KOPT-K1 (cell line): Measurements from ENCODE around the gene SPSB2.

Experiments used
- H3K27ac ChIP-seq: fragments of 200-600 bp; sonication (generic); 2 replicates; pipeline ENCODE4 v1.5.1; 2016; ENCODE audit warnings: antibody characterized with exemption, mild to moderate bottlenecking, low read depth, low read length; ENCODE audit not compliant: poor library complexity, severe bottlenecking
- H3K36me3 ChIP-seq: fragments of 200-600 bp; sonication (generic); 2 replicates; pipeline ENCODE4 v1.5.1; 2017; ENCODE audit warnings: antibody characterized with exemption, mild to moderate bottlenecking, low read length, moderate library complexity; ENCODE audit not compliant: insufficient read depth
- H3K9me3 ChIP-seq: fragments of 200-600 bp; sonication (generic); 2 replicates; pipeline ENCODE4 v1.5.1; 2017; ENCODE audit warnings: antibody characterized with exemption, low read length, mild to moderate bottlenecking; ENCODE audit not compliant: insufficient read depth, poor library complexity, severe bottlenecking

The SPSB2 gene, protein sequence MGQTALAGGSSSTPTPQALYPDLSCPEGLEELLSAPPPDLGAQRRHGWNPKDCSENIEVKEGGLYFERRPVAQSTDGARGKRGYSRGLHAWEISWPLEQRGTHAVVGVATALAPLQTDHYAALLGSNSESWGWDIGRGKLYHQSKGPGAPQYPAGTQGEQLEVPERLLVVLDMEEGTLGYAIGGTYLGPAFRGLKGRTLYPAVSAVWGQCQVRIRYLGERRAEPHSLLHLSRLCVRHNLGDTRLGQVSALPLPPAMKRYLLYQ

DNA sequence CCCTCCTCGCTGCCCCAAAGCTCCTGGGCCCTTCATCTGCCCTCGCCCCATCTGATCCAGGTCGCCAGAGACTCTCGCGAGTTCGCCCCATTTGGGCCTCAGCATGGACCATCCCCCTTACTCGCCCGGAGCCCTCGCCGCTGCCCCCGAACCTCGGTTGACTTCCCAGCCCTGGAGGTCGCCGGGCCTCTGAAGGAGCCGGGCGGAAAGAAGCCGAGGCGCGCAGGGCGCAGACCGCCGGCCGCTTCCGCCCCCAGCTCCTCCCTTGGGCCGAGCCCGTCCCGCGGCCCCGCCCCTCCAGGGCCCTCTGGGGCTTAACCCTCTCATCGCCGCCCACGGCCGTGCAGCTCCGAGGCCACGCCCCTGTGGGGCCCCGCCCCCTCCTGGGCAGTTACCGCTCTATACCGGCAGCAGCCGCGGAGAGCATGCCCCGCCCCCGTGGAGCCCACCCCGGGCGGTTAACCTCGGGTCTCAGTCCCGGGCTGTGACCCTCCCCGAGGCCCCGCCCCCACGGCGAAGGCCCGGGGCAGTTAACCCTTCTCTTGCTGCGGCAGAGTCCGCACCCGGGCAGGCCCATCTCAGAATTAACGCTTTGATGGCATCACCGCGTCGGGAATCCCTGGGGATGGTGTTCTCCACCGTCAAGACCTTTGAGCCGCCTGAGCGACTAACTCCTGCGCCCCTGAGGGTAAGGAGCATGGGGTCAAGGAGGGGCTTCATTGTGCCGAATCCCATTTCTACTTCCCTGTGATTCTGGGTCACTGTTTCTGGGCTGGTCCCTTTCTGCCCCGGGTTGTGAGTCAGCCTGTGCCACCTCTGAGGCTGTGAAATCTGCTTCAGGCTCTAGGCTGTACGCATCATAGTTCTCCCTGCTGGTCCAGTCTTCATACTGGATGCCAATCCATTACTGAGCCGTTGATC is at the start of gene SPSB2:
Gene SPSB2, minus strand, starts transcription at position 210 of the 921 bp plus-strand sequence. CDS start 402 bp downstream, outside the sequence.
- Histone ChIP-seq H3K36me3 (peaks cover 55% of the 10 kb centered on the region), H3K27ac (peak within 1 kb of the TSS; percentile 91), H3K9me3 (no peaks in the 10 kb centered on the region)

DNA sequence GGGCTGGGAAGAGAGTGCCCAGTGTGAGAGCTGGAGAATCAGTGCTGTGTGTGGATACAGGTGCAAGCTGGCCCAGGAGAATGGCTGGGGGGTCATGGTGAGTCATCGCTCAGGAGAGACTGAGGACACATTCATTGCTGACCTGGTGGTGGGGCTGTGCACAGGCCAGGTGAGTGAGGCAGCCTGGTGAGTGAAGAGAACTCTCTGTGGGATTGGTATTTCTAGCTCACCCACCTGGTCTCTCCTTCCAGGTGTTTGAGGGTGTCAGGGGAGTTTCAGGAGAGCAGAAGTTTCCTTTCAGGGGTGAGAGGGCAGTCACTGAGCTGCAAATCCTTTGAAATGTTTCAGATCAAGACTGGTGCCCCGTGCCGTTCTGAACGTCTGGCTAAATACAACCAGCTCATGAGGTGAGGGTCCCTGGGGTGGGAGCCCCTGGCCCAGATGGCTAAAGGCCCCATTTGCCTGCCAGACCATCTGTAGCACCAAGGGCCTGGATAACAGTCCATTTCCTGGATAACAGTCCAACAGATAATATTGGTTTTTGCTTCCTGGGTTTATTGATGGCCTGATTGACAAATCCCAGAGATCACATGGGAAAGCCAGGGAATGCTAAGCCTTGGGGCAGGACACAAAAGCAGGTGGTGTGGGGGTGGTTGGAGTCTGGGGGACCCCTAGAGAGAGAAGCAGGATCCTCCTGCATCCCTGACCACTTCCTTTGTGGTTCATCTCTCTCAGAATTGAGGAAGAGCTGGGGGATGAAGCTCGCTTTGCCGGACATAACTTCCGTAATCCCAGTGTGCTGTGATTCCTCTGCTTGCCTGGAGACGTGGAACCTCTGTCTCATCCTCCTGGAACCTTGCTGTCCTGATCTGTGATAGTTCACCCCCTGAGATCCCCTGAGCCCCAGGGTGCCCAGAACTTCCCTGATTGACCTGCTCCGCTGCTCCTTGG is 49.2 kb upstream of the SPSB2 start:
- H3K27ac ChIP-seq, result no peak overlapping the region
- H3K36me3 ChIP-seq, result peaks cover 61% of the 10 kb centered on the region
- H3K9me3 ChIP-seq, result no peaks in the 10 kb centered on the region

DNA sequence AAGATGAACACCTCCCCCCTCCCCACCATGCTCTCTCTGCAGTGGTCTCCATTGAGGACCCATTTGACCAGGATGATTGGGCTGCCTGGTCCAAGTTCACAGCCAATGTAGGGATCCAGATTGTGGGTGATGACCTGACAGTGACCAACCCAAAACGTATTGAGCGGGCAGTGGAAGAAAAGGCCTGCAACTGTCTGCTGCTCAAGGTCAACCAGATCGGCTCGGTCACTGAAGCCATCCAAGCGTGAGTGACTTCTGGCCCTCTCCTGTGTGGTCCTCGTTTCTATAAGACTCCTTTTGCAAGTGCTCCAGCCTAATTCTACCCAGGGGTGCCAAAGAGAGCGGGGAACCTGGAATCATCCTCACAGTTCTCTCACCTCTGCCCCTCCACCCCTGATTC is 48.4 kb upstream of the SPSB2 start:
- Histone ChIP-seq H3K9me3 (no peaks in the 10 kb centered on the region), H3K36me3 (peaks cover 68% of the 10 kb centered on the region), H3K27ac (no peak overlapping the region)

DNA sequence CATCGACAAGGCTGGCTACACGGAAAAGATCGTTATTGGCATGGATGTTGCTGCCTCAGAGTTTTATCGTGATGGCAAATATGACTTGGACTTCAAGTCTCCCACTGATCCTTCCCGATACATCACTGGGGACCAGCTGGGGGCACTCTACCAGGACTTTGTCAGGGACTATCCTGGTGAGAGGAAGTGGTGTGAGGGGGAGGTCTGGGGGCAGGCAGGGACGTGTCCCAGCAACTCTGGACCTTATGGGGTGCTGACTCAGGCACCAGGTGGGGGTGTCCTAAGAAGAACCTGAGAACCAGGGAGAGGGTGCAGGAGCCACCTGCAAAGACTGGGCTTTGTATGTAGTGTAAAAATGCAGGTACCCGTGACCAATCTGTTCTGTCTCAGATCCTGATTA is 46.5 kb upstream of the SPSB2 start:
- Histone ChIP-seq H3K36me3 (peaks cover 76% of the 10 kb centered on the region), H3K27ac (no peak overlapping the region)

DNA sequence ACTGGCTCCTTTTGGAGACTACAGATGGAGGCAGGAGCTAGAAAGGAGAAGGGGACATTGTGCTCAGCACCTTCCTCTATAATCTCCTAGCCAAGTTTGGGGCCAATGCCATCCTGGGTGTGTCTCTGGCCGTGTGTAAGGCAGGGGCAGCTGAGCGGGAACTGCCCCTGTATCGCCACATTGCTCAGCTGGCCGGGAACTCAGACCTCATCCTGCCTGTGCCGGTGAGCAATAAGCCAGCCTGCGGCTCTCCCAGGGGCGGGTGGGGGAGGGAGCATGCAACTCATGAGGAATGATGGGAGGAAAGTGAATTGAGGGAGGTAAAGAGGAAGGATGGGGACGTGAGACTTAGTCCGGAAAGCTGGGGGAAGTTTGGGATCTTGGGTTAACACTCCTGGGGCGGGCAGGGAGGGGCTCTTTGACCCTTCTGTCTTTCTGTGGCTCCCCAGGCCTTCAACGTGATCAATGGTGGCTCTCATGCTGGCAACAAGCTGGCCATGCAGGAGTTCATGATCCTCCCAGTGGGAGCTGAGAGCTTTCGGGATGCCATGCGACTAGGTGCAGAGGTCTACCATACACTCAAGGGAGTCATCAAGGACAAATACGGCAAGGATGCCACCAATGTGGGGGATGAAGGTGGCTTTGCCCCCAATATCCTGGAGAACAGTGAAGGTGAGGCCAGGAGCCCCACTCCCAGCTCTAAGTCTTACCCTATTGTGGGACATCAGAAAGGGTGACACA is 44.6 kb upstream of the SPSB2 start:
- H3K27ac ChIP-seq, result no peak overlapping the region
- peaks cover 63% of the 10 kb centered on the region for H3K36me3 ChIP-seq
- H3K9me3 ChIP-seq, result no peaks in the 10 kb centered on the region

More for the DNA sequence above, 46.5 kb upstream of the SPSB2 start:
- no peaks in the 10 kb centered on the region for H3K9me3 ChIP-seq

DNA sequence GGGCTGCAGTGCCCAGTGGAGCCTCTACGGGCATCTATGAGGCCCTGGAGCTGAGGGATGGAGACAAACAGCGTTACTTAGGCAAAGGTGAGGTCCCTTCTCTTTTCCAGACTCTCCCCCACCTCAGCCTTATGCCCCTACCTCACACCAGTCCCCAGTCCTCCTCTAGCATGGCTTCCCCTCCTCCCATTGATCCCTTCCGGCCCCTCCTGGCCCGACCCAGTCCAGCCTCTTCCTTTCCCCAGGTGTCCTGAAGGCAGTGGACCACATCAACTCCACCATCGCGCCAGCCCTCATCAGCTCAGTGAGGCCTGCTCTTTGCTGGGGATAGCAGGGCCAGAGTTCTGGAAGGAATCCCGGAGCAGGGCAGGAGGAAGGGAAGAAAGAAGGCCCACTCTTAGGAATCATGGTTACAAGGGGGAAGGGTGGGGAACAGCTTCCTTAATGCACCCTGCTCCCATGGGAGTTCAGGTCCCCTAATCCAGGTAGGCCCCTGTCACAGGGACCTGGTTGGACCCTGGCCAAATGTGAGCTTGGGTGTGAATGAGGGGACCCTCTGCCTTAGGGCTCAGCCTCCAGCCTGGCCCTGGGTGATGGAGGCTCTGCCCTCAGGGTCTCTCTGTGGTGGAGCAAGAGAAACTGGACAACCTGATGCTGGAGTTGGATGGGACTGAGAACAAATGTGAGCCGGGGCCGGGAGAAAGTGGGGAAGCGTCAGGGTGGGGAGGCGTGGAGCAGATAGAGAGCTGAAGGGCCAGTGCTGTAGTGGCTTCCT is 43.5 kb upstream of the SPSB2 start:
- peaks cover 53% of the 10 kb centered on the region for H3K36me3 ChIP-seq
- no peak overlapping the region for H3K27ac ChIP-seq
- no peaks in the 10 kb centered on the region for H3K9me3 ChIP-seq

DNA sequence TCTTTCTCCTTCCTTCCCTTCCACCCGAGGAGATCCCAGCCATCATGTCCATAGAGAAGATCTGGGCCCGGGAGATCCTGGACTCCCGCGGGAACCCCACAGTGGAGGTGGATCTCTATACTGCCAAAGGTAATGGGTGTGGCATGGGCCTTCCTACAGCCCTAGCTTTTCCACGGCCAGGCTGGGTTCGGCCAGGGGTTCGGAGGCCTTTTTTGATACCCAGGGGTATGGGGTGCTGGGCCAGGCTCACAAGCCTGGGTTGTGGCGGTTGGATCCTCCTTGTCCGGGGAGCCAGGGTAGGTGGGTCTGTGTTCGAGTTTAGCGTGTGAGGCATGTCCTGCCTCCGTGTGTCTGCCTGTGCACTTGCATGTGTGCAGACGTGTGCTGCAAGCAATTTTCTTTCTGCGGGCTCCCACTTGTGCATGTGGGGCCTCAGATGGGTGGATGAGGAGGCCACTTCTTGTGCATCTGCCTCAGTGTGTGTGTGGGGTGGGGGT is 42.7 kb upstream of the SPSB2 start:
- Histone ChIP-seq H3K9me3 (no peaks in the 10 kb centered on the region), H3K36me3 (peaks cover 45% of the 10 kb centered on the region), H3K27ac (no peak overlapping the region)

DNA sequence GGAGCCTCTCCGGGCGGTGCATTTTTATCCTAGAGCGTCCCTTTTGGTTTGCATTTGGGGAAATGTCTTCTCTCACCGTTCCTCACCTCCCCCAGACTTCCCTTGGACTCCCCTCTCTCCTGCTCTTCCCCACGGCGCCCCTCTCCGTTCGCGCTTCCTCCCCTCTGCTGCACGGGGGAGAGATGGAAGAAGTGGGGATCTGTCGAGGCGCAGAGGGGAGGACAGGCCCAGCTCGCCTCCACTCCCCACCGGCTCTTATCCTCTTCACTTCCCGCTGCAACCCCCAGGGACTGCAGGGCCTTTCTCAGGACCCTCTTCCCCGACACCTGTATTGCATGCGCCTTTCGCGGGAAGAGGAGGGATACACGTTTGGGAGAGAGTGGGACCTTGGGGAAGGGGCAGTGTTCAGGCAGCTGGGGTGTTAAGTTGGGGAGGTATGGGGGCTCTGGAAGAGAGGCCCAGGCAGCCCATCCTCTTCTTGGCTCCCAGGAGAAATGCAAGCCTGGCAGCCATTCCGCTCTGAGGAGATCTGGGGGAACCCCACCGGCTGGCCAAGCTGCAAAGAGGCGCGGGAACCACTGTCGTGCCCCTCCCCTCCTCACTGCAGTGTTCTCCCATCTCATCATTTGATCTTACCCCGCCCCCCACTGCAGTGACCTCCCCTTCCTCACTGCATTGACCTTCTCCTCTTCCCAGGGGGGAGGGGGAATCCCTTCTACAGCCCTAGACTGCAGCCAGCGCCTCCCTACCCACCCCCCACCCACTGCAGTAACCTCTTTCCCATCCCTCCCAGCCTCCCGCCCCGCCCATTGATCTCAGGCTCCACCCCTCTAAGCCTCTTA is 42.1 kb upstream of the SPSB2 start:
- Histone ChIP-seq H3K27ac (peak overlapping the region; percentile 51), H3K36me3 (peaks cover 41% of the 10 kb centered on the region), H3K9me3 (no peaks in the 10 kb centered on the region)

DNA sequence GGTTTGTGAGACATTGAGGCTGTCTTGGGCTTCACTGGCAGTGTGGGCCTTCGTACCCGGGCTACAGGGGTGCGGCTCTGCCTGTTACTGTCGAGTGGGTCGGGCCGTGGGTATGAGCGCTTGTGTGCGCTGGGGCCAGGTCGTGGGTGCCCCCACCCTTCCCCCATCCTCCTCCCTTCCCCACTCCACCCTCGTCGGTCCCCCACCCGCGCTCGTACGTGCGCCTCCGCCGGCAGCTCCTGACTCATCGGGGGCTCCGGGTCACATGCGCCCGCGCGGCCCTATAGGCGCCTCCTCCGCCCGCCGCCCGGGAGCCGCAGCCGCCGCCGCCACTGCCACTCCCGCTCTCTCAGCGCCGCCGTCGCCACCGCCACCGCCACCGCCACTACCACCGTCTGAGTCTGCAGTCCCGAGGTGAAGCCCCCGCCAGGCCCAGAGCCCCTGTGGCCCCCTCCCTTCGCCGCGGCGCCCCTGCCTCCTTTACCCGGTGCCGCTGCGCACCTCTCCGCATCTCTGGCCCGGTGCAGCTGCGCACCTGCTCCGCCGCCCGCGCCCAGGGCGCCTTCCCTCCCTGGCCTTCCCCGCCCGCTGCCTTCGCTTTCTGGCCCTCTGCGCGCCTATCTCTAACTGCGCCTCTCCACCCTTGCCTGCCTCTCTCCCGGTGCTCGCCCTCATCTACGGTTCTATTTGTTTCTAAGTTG is 41.3 kb upstream of the SPSB2 start, which contains the start of gene ENO2:
Gene ENO2, plus strand, starts transcription at position 335 of the 701 bp plus-strand sequence. CDS start 1,253 bp downstream, outside the sequence.
- peak within 1 kb of the TSS; percentile 51 for H3K27ac ChIP-seq
- H3K9me3 ChIP-seq, result no peaks in the 10 kb centered on the region
- peaks cover 34% of the 10 kb centered on the region for H3K36me3 ChIP-seq

DNA sequence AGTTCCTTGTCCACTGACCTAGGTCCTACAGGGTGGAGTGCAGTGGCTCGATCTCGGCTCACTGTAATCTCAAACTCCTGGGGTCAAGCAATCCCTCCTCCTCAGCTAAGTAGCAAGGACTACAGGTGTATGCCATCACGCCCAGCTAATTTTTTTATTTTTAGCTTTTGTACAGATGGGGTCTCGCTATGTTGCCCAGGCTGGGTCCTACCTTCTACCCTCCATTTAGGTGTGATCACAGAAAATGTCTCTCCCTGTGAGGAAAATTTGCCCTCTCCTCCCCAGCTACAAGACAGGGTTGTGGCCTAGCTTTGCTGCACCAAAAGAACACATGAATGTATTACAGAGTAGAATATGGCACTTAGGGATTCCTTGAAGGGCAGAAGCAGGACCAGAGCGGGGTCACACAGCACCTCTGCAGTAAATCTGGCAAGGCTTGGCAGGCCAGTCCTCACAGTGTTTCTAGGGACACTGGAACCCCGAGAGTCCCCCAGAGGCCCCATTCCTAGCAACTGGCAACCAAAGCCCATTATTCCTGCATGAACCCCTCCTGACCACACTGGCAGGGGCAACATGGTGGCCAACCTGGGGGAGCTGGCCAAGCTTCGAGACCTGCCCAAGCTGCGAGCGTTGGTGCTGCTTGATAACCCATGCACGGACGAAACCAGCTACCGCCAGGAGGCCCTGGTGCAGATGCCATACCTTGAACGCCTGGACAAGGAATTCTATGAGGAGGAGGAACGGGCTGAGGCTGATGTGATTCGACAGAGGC is 39.2 kb upstream of the SPSB2 start:
- Histone ChIP-seq H3K9me3 (no peaks in the 10 kb centered on the region), H3K36me3 (peaks cover 16% of the 10 kb centered on the region), H3K27ac (no peak overlapping the region)

DNA sequence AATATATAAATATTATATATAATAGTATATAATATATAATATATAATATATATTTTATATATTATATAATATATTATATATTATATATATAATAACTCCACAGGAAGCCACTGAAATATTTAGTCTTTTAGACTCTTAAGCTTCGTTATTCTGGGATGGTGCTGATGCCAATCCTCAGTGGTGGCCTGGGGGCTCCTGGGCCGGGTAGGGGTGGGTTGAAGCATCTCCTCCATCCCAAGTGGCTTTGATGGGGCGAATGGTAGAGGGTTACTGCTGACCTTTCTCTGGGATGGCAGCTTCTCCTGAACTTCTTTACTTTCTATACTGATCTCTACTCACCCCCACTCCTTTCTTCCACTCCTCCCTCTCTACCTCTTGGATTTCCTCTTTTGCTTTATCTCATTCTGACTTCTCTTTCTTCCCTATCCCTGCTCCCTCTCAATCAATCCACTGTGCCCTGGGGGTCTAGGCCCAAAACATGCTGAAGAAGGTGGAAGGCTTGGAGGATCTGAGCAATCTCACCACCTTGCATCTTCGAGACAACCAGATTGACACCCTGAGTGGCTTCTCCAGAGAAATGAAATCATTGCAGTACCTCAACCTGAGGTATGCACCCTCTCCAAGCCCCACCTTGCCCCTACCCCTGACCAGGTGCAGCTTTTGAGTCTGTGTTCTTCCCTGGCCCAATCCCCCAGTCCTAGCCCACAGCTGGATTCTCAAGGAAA is 36.5 kb upstream of the SPSB2 start:
- Histone ChIP-seq H3K36me3 (no peaks in the 10 kb centered on the region), H3K9me3 (no peaks in the 10 kb centered on the region), H3K27ac (no peak overlapping the region)
